Mononuclear cell (primary cell): ENCODE results near the gene UBAP2L. TPM values are rescaled to one million over a fixed set of nuclear protein-coding genes. Genes with fewer than 3 reads are reported as not detected.
"Not testable (repeated sequence)": the region's sequence is repeated elsewhere in the genome, so short reads cannot be mapped to it uniquely, and the experiment has no call there.

Experiments
- H3K27me3 ChIP-seq: 2 replicates; pipeline ENCODE4 v1.6.0; 2011; ENCODE audit warnings: low read length, control low read depth; ENCODE audit not compliant: insufficient read depth
- H3K4me1 ChIP-seq: 2 replicates; pipeline ENCODE4 v1.5.1; 2011; ENCODE audit warnings: mild to moderate bottlenecking, low read length, control low read depth; ENCODE audit not compliant: insufficient read depth
- H3K4me3 ChIP-seq: 2 replicates; pipeline ENCODE4 v1.5.1; 2011; ENCODE audit warnings: mild to moderate bottlenecking, low read length, moderate library complexity
- H3K9me3 ChIP-seq: 2 replicates; pipeline ENCODE4 v1.5.1; 2011; ENCODE audit warnings: low read depth, mild to moderate bottlenecking, control low read depth, low read length
- total RNA-seq: library from RNA; depleted of rRNA; stranded (reverse); fragments of >200 nt; gene quantifications from one replicate; pipeline ENCODE4 v1.2.3, GENCODE V29; 2012

UBAP2L gene
- total RNA-seq, 1 donor: 109 TPM

- H3K4me3 ChIP-seq: no peak overlapping the region
- no peaks in the 10 kb centered on the region for H3K9me3 ChIP-seq
- H3K4me1 ChIP-seq: peaks cover 16% of the 10 kb centered on the region
- H3K27me3 ChIP-seq: no peaks in the 10 kb centered on the region
Observed at GRCh38 chr1:154190550-154190949, 30.2 kb upstream of the UBAP2L start.

- Histone ChIP-seq H3K9me3 (no peaks in the 10 kb centered on the region), H3K4me1 (peaks cover 16% of the 10 kb centered on the region), H3K27me3 (no peaks in the 10 kb centered on the region), H3K4me3 (no peak within 1 kb of the TSS)
Observed at GRCh38 chr1:154191990-154192461, 28.7 kb upstream of the UBAP2L start, which contains the start of gene TPM3. Gene TPM3 (minus strand): TSS chr1:154192100. CDS start chr1:154192018, 82 bp downstream.

GRCh38 chr1:154192476-154192875 lies 28.3 kb upstream of the UBAP2L start:
- H3K27me3 ChIP-seq: no peaks in the 10 kb centered on the region
- H3K4me3 ChIP-seq: no peak overlapping the region
- H3K4me1 ChIP-seq: peaks cover 16% of the 10 kb centered on the region
- no peaks in the 10 kb centered on the region for H3K9me3 ChIP-seq

DNA sequence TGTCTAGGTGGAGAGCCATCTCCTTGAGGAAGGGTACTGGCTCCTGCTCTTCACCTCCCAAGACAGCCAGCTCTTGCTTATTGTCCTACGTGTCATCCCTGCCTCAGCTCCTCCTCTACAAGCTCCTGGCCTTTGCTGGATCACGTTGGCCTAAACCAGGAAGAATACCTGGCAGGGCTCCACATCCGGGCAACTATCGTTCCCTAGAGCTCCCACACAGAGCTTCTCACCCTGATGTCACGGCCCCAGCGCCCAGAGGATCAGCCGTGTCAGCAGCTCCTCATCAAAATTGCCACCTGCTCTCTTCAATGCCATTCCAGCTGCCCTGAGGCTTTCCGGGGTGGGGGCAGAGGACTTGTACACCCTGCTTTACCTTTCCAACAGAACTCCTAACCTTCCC lies 26.9 kb upstream of the UBAP2L start:
- Histone ChIP-seq H3K27me3 (no peaks in the 10 kb centered on the region), H3K9me3 (no peaks in the 10 kb centered on the region), H3K4me3 (no peak overlapping the region), H3K4me1 (peaks cover 16% of the 10 kb centered on the region)

- Histone ChIP-seq H3K4me3 (no peak overlapping the region), H3K9me3 (no peaks in the 10 kb centered on the region), H3K4me1 (no peaks in the 10 kb centered on the region), H3K27me3 (no peaks in the 10 kb centered on the region)
Observed at GRCh38 chr1:154198756-154199562, 21.8 kb upstream of the UBAP2L start.

- Histone ChIP-seq H3K27me3 (no peaks in the 10 kb centered on the region), H3K4me3 (no peak overlapping the region), H3K4me1 (no peaks in the 10 kb centered on the region)
Observed at GRCh38 chr1:154199563-154199879, 21.2 kb upstream of the UBAP2L start.

DNA sequence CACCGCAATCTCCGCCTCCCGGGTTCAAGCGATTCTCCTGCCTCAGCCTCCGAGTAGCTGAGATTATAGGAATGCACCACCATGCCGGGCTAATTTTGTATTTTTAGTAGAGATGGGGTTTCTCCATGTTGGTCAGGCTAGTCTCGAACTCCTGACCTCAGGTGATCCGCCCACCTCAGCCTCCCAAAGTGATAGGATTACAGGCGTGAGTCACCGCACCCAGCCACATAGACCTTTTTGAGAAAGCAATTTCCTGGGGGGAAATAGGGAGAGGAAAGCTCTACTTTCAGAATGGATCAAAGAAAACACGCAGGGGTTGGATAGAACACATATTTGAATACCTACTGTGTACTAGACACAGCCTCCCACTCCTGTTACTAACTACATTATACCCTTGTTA lies 15.0 kb upstream of the UBAP2L start:
- not testable (repeated sequence) for H3K9me3 ChIP-seq, H3K4me3 ChIP-seq, H3K27me3 ChIP-seq, H3K4me1 ChIP-seq

More at GRCh38 chr1:154199563-154199879, 21.2 kb upstream of the UBAP2L start:
- no peaks in the 10 kb centered on the region for H3K9me3 ChIP-seq

DNA sequence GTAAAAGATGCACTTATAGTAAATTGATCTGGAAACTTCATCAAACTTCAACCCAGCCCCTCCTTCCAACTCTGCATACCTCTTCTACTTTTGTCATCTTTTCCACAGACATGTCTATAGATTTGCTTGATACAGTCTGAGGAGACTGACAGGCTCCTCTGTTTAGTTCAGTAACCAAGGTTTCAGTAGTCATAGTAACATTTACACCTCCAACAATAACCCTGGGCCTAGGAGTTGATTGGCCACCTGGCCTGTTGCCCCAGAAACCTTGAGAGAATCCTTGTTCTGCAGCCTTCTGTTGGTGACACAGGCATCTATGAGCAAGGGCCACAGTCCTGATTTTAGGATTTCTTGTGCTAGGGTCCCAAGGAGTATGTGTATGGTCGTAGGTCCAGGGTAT lies 14.6 kb upstream of the UBAP2L start, which contains the start of gene CFAP141:
Gene CFAP141 (minus strand): TSS at position 138 of the 400 bp plus-strand sequence. CDS start 26 bp downstream, at position 112.
- no peaks in the 10 kb centered on the region for H3K4me1 ChIP-seq
- H3K4me3 ChIP-seq: no peak within 1 kb of the TSS
- H3K27me3 ChIP-seq: no peaks in the 10 kb centered on the region
- no peaks in the 10 kb centered on the region for H3K9me3 ChIP-seq

GRCh38 chr1:154207262-154207661 lies 13.5 kb upstream of the UBAP2L start:
- H3K4me3 ChIP-seq: no peak overlapping the region

GRCh38 chr1:154208677-154209388 lies 11.9 kb upstream of the UBAP2L start:
- H3K4me3 ChIP-seq: no peak overlapping the region
- H3K4me1 ChIP-seq: no peaks in the 10 kb centered on the region
- H3K9me3 ChIP-seq: no peaks in the 10 kb centered on the region
- H3K27me3 ChIP-seq: no peaks in the 10 kb centered on the region

More at GRCh38 chr1:154207262-154207661, 13.5 kb upstream of the UBAP2L start:
- Histone ChIP-seq H3K4me1 (no peaks in the 10 kb centered on the region), H3K9me3 (no peaks in the 10 kb centered on the region), H3K27me3 (no peaks in the 10 kb centered on the region)

DNA sequence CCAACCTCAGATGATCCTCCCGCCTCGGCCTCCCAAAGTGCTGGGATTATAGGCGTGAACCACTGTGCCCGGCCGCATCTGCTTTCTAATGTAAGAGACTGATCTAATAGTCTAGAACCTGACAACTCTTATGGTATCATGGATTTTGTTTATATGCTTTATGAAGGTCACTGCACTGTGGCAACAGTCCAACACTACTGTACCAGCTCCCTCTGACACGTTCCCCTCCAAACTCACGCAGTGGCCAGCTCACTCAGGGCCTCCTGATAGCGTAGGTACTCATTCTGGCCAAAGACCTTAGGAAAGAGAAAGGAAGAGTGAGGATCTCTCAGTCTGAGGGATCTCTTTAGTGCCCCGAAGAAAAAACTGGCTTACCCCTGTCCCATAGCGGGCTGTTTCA lies 8.7 kb upstream of the UBAP2L start:
- Histone ChIP-seq H3K9me3 (no peaks in the 10 kb centered on the region), H3K4me3 (no peak overlapping the region), H3K4me1 (peaks cover 7% of the 10 kb centered on the region), H3K27me3 (no peaks in the 10 kb centered on the region)

DNA sequence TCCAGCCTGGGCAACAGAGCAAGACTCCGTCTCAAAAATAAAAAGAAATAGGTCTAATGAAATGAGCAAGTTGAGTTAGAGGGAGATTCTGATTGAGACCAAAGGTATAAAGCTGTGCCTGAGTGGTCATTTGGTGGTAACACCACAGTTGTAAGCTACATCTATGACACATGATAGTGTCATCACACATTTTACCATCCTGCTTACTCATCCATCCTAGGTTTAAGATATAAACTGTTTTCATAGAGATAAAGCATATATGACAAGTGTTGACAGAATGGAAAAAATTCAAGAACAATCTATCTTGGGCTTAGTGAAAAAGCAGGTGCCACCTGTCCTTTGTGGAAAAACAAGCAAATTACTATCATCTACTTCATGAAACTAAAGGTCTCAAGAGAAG lies 7.5 kb upstream of the UBAP2L start:
- H3K27me3 ChIP-seq: no peaks in the 10 kb centered on the region
- H3K9me3 ChIP-seq: no peaks in the 10 kb centered on the region
- H3K4me3 ChIP-seq: no peak overlapping the region
- H3K4me1 ChIP-seq: peaks cover 17% of the 10 kb centered on the region

- no peaks in the 10 kb centered on the region for H3K27me3 ChIP-seq
- no peaks in the 10 kb centered on the region for H3K9me3 ChIP-seq
- H3K4me1 ChIP-seq: peaks cover 49% of the 10 kb centered on the region
Observed at GRCh38 chr1:154218545-154218944, 2.2 kb upstream of the UBAP2L start.

DNA sequence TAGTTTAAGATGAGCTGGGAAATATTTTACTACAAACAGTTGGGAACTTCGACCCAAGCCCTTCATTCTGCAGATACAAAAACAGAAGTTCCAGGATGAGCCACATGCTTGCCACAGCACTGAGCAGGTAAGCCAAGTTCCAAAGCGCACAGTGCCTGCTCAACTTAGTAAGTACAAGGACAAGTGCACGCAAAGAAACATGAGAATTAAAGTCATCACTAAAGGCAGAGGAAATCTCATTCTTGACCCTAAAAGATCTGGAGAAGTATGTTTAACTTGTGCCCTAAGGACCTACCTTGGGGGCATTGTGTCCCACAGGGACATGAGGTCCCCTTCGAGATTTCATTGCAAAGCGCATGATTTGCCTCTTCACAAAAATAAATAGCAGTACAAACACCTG lies 1.2 kb upstream of the UBAP2L start:
- peak overlapping the region; percentile 98 for H3K4me3 ChIP-seq
- H3K27me3 ChIP-seq: no peaks in the 10 kb centered on the region
- H3K4me1 ChIP-seq: peaks cover 49% of the 10 kb centered on the region
- no peaks in the 10 kb centered on the region for H3K9me3 ChIP-seq

More at GRCh38 chr1:154218545-154218944, 2.2 kb upstream of the UBAP2L start:
- H3K4me3 ChIP-seq: no peak overlapping the region

- no peaks in the 10 kb centered on the region for H3K9me3 ChIP-seq
- H3K4me3 ChIP-seq: peak overlapping the region; percentile 98
- H3K4me1 ChIP-seq: peaks cover 55% of the 10 kb centered on the region
- no peaks in the 10 kb centered on the region for H3K27me3 ChIP-seq
Observed at GRCh38 chr1:154220970-154221277, 169 bp downstream of the UBAP2L start.
